Stimulated activated CD4-positive, alpha-beta T cell treated with anti-CD3 and anti-CD28 coated beads, Interleukin-1b, Interleukin-23, amount 100 ng/mL, for 48 hours (primary cell): ENCODE data around the gene UROC1.

ENCODE experiments used
- DNase-seq: peaks from one replicate; pipeline ENCODE4 v3.0.0-alpha.2; 2020

The UROC1 gene

GRCh38 chr3:126456766-126457388, 60.7 kb downstream of the UROC1 start:
- DNase-seq, result no peak

GRCh38 chr3:126456211-126456610, 61.4 kb downstream of the UROC1 start:
- DNase-seq, result no peak

GRCh38 chr3:126454437-126455198, 63.0 kb downstream of the UROC1 start:
- no peak for DNase-seq

GRCh38 chr3:126454025-126454424, 63.5 kb downstream of the UROC1 start:
- DNase-seq, result no peak

GRCh38 chr3:126452213-126452612, 65.4 kb downstream of the UROC1 start:
- DNase-seq, result no peak

- no peak for DNase-seq
Measured at GRCh38 chr3:126451511-126451910, 66.1 kb downstream of the UROC1 start.

GRCh38 chr3:126450744-126451143, 66.8 kb downstream of the UROC1 start:
- DNase-seq, result no peak

GRCh38 chr3:126450219-126450618, 67.4 kb downstream of the UROC1 start:
- DNase-seq, result no peak

- DNase-seq, result no peak
Measured at GRCh38 chr3:126449621-126450051, 67.9 kb downstream of the UROC1 start.

GRCh38 chr3:126448893-126449180, 68.7 kb downstream of the UROC1 start:
- DNase-seq, result no peak

GRCh38 chr3:126448136-126448892, 69.3 kb downstream of the UROC1 start:
- no peak for DNase-seq

GRCh38 chr3:126447456-126448106, 70.0 kb downstream of the UROC1 start:
- DNase-seq, result no peak

- DNase-seq, result no peak
Measured at GRCh38 chr3:126446791-126447190, 70.8 kb downstream of the UROC1 start.

- no peak for DNase-seq
Measured at GRCh38 chr3:126446301-126446700, 71.3 kb downstream of the UROC1 start.

GRCh38 chr3:126445506-126445905, 72.1 kb downstream of the UROC1 start:
- DNase-seq, result no peak

- no peak for DNase-seq
Measured at GRCh38 chr3:126442856-126443242, 74.7 kb downstream of the UROC1 start.

GRCh38 chr3:126442094-126442855, 75.3 kb downstream of the UROC1 start:
- DNase-seq, result no peak

GRCh38 chr3:126441256-126441880, 76.2 kb downstream of the UROC1 start:
- DNase-seq, result no peak

GRCh38 chr3:126440709-126440995, 76.9 kb downstream of the UROC1 start:
- no peak for DNase-seq

- no peak for DNase-seq
Measured at GRCh38 chr3:126439968-126440708, 77.4 kb downstream of the UROC1 start.

- DNase-seq, result no peak
Measured at GRCh38 chr3:126439346-126439967, 78.1 kb downstream of the UROC1 start.
